Esophagus squamous epithelium (tissue), 5 donors: Measurements from ENCODE around the gene FGD6. TPM values are rescaled to one million over a fixed set of nuclear protein-coding genes. Genes with fewer than 3 reads are reported as not detected.

Experiments
- DNase-seq: peaks from one replicate; lab custom pipeline; 2025; lab: John Stamatoyannopoulos, UW
- H3K27ac ChIP-seq, 4 donors: fragments of 200-600 bp; sonication (generic); one replicate each; pipeline ENCODE4 v1.5.1; 2016 to 2019; ENCODE audit warnings: mild to moderate bottlenecking in 1 of 4
- H3K27me3 ChIP-seq, 4 donors: fragments of 200-600 bp; sonication (generic); 1 replicate in 3 of 4; 2 replicates in 1 of 4; pipeline versions ENCODE4 v1.5.1 to v1.6.0; 2017 to 2021; ENCODE audit warnings: antibody characterized with exemption in 1 of 4
- H3K36me3 ChIP-seq, 3 donors: fragments of 200-600 bp; sonication (generic); one replicate each; pipeline ENCODE4 v1.5.1; 2016 to 2019
- H3K4me1 ChIP-seq, 3 donors: fragments of 200-600 bp; sonication (generic); one replicate each; pipeline ENCODE4 v1.5.1; 2017 to 2019
- H3K4me3 ChIP-seq, 4 donors: fragments of 200-600 bp; sonication (generic); 1 replicate in 3 of 4; 2 replicates in 1 of 4; pipeline ENCODE4 v1.5.1; 2016 to 2019; ENCODE audit warnings: mild to moderate bottlenecking in 2 of 4, moderate library complexity in 1 of 4
- H3K9me3 ChIP-seq, 3 donors: fragments of 200-600 bp; sonication (generic); one replicate each; pipeline ENCODE4 v1.5.1; 2016 to 2019
- CTCF ChIP-seq, 6 experiments: fragments of 450-650 bp in 4 of 6; fragments of 200-600 bp in 2 of 6; sonication (generic) in 2 of 6; IDR thresholded peaks; one replicate each; pipeline ENCODE4 v1.5.1; 2016 to 2019; ENCODE audit warnings: antibody characterized with exemption in 6 of 6, mild to moderate bottlenecking in 4 of 6, moderate library complexity in 4 of 6
- POLR2A ChIP-seq, 4 donors: fragments of 450-650 bp; IDR thresholded peaks; one replicate each; pipeline ENCODE4 v1.6.1; 2017; ENCODE audit warnings: antibody characterized with exemption in 4 of 4, mild to moderate bottlenecking in 4 of 4, moderate library complexity in 3 of 4
- WGBS, 2 donors: methylation state at CpG; one replicate each; pipeline ENCODE4 v1.1.5; 2018; 5-methylcytosine and 5-hydroxymethylcytosine counted together
- intact Hi-C: fragments of 100-400 bp; cut with DNase I; formaldehyde crosslinking; loops from one replicate; pipeline ENCODE4 v1.15.0; 2022
- total RNA-seq, 4 donors: library from RNA; depleted of rRNA; stranded (reverse); fragments of >200 nt; gene quantifications; one replicate each; pipeline ENCODE4 v1.1.0, GENCODE V29; 2016
- donor health status: DM: yes; HTN: yes; CAD: no.

The FGD6 gene
- total RNA-seq, 4 donors from 2014 or later, result 10.0 to 19.1 (median 13.2) TPM

- H3K36me3 ChIP-seq, result peaks cover 5 to 84% (median 7%) of the 10 kb centered on the region in 3 donors
- H3K9me3 ChIP-seq, result no peaks in the 10 kb centered on the region
- H3K27me3 ChIP-seq, result no peaks in the 10 kb centered on the region
- no peak overlapping the region for H3K27ac ChIP-seq
- intact Hi-C loops, result no loop called here
- no peak for TF ChIP-seq CTCF (IDR thresholded peaks at IDR 0.05)
- TF ChIP-seq POLR2A (IDR thresholded peaks at IDR 0.05), result no peak
- H3K4me3 ChIP-seq, result no peak overlapping the region
- peaks cover 0 to 31% (median 0%) of the 10 kb centered on the region in 3 donors for H3K4me1 ChIP-seq
- WGBS, 2 donors, result 26 to 29% methylated on average over 1 of the region's 1 CpG
- DNase-seq, result no peak
Observed at GRCh38 chr12:95259368-95259767, 42.1 kb upstream of the FGD6 start.

- Histone ChIP-seq H3K4me1 (peaks cover 0 to 31% (median 0%) of the 10 kb centered on the region in 3 donors), H3K27ac (no peak overlapping the region), H3K27me3 (no peaks in the 10 kb centered on the region), H3K36me3 (peaks cover 5 to 84% (median 7%) of the 10 kb centered on the region in 3 donors), H3K4me3 (no peak overlapping the region), H3K9me3 (no peaks in the 10 kb centered on the region)
- intact Hi-C loops, result no loop called here
- no peak for TF ChIP-seq CTCF (IDR thresholded peaks at IDR 0.05)
- no peak for TF ChIP-seq POLR2A (IDR thresholded peaks at IDR 0.05)
- 44 to 76% methylated on average over 2 of the region's 2 CpGs for WGBS, 2 donors
- no peak for DNase-seq
Observed at GRCh38 chr12:95258803-95259202, 41.5 kb upstream of the FGD6 start.

- no peak overlapping the region for H3K4me3 ChIP-seq
- WGBS, 2 donors, result 84 to 100% methylated on average over 2 of the region's 2 CpGs
- peaks cover 0 to 25% (median 3%) of the 10 kb centered on the region in 3 donors for H3K4me1 ChIP-seq
- no peak overlapping the region for H3K27ac ChIP-seq
- intact Hi-C loops, result no loop called here
- H3K9me3 ChIP-seq, result no peaks in the 10 kb centered on the region
- H3K36me3 ChIP-seq, result peaks cover 2 to 84% (median 6%) of the 10 kb centered on the region in 3 donors
- no peak for TF ChIP-seq POLR2A (IDR thresholded peaks at IDR 0.05)
- no peaks in the 10 kb centered on the region for H3K27me3 ChIP-seq
- no peak for DNase-seq
Observed at GRCh38 chr12:95258151-95258550, 40.9 kb upstream of the FGD6 start.

GRCh38 chr12:95257541-95257940 is 40.3 kb upstream of the FGD6 start:
- intact Hi-C loops, result no loop called here
- H3K4me1 ChIP-seq, result peaks cover 0 to 23% (median 4%) of the 10 kb centered on the region in 3 donors
- H3K36me3 ChIP-seq, result peaks cover 0 to 84% (median 11%) of the 10 kb centered on the region in 3 donors
- H3K4me3 ChIP-seq, result no peak overlapping the region
- no peak for DNase-seq
- no peaks in the 10 kb centered on the region for H3K27me3 ChIP-seq
- H3K9me3 ChIP-seq, result no peaks in the 10 kb centered on the region
- no peak overlapping the region for H3K27ac ChIP-seq
- WGBS, 2 donors, result 90 to 92% methylated on average over 3 of the region's 3 CpGs
- no peak for TF ChIP-seq POLR2A (IDR thresholded peaks at IDR 0.05)
- no peak for TF ChIP-seq CTCF (IDR thresholded peaks at IDR 0.05)

GRCh38 chr12:95253386-95253785 is 36.1 kb upstream of the FGD6 start:
- Histone ChIP-seq H3K36me3 (peaks cover 0 to 68% (median 11%) of the 10 kb centered on the region in 3 donors), H3K27ac (peak overlapping the region in 1 of 4 donors; percentile 1), H3K9me3 (no peaks in the 10 kb centered on the region), H3K4me3 (no peak overlapping the region), H3K4me1 (peaks cover 0 to 12% (median 4%) of the 10 kb centered on the region in 3 donors), H3K27me3 (no peaks in the 10 kb centered on the region)
- TF ChIP-seq CTCF (IDR thresholded peaks at IDR 0.05) (no peak), POLR2A (IDR thresholded peaks at IDR 0.05) (no peak)
- DNase-seq, result no peak
- intact Hi-C loops, result no loop called here
